Measurements from ENCODE around the gene WNT3A.

DNA sequence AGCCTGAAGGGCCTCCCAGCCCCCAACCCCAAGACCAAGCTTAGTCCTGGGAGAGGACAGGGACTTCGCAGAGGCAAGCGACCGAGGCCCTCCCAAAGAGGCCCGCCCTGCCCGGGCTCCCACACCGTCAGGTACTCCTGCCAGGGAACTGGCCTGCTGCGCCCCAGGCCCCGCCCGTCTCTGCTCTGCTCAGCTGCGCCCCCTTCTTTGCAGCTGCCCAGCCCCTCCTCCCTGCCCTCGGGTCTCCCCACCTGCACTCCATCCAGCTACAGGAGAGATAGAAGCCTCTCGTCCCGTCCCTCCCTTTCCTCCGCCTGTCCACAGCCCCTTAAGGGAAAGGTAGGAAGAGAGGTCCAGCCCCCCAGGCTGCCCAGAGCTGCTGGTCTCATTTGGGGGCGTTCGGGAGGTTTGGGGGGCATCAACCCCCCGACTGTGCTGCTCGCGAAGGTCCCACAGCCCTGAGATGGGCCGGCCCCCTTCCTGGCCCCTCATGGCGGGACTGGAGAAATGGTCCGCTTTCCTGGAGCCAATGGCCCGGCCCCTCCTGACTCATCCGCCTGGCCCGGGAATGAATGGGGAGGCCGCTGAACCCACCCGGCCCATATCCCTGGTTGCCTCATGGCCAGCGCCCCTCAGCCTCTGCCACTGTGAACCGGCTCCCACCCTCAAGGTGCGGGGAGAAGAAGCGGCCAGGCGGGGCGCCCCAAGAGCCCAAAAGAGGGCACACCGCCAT lies 53.8 kb downstream of the WNT3A start:
- TF ChIP-seq, protein P1, sequence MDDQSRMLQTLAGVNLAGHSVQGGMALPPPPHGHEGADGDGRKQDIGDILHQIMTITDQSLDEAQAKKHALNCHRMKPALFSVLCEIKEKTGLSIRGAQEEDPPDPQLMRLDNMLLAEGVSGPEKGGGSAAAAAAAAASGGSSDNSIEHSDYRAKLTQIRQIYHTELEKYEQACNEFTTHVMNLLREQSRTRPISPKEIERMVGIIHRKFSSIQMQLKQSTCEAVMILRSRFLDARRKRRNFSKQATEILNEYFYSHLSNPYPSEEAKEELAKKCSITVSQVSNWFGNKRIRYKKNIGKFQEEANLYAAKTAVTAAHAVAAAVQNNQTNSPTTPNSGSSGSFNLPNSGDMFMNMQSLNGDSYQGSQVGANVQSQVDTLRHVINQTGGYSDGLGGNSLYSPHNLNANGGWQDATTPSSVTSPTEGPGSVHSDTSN (IDR thresholded peaks at IDR 0.05), result no peak
- TF ChIP-seq, protein P2, sequence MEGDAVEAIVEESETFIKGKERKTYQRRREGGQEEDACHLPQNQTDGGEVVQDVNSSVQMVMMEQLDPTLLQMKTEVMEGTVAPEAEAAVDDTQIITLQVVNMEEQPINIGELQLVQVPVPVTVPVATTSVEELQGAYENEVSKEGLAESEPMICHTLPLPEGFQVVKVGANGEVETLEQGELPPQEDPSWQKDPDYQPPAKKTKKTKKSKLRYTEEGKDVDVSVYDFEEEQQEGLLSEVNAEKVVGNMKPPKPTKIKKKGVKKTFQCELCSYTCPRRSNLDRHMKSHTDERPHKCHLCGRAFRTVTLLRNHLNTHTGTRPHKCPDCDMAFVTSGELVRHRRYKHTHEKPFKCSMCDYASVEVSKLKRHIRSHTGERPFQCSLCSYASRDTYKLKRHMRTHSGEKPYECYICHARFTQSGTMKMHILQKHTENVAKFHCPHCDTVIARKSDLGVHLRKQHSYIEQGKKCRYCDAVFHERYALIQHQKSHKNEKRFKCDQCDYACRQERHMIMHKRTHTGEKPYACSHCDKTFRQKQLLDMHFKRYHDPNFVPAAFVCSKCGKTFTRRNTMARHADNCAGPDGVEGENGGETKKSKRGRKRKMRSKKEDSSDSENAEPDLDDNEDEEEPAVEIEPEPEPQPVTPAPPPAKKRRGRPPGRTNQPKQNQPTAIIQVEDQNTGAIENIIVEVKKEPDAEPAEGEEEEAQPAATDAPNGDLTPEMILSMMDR (IDR thresholded peaks at IDR 0.05), result no peak
- TF ChIP-seq RXRA (IDR thresholded peaks at IDR 0.05; ENCODE audit: borderline replicate concordance, low read depth) (no peak), FOXJ3 (CRISPR knock-in tag; IDR thresholded peaks at IDR 0.05) (no peak)

All from SK-N-SH (cell line).